Neural cell (in vitro differentiated cells): ENCODE results near the gene PGM2L1. TPM values are rescaled to one million over a fixed set of nuclear protein-coding genes. Genes with fewer than 3 reads are reported as not detected.

Source experiments
- H2AFZ ChIP-seq: fragments of 200-600, 300-800 bp; sonication (generic), shearing (Covaris generic); 2 replicates; pipeline ENCODE4 v1.6.0; 2014; ENCODE audit warnings: low read depth, mild to moderate bottlenecking, antibody characterized with exemption, low read length, moderate library complexity
- H3F3A ChIP-seq: fragments of 200-600 bp; shearing (Covaris generic); 2 replicates; pipeline ENCODE4 v1.6.1; 2016; ENCODE audit warnings: mild to moderate bottlenecking, moderate library complexity, mixed read lengths, antibody characterized with exemption, low read length; ENCODE audit not compliant: insufficient read depth, poor library complexity, severe bottlenecking
- H3K27ac ChIP-seq: fragments of 200-600, 300-800 bp; sonication (generic), shearing (Covaris generic); 2 replicates; pipeline ENCODE4 v1.5.1; 2014; ENCODE audit warnings: mild to moderate bottlenecking, low read length, moderate library complexity
- H3K27me3 ChIP-seq: fragments of 300-800, 200-600 bp; sonication (generic), shearing (Covaris generic); 2 replicates; pipeline ENCODE4 v1.6.0; 2014; ENCODE audit warnings: mild to moderate bottlenecking, low read depth, low read length, moderate library complexity; ENCODE audit not compliant: insufficient read depth
- H3K36me3 ChIP-seq: fragments of 300-800, 200-600 bp; sonication (generic), shearing (Covaris generic); 2 replicates; pipeline ENCODE4 v1.5.1; 2014; ENCODE audit warnings: mild to moderate bottlenecking, antibody characterized with exemption, low read length, moderate library complexity; ENCODE audit not compliant: insufficient read depth
- H3K4me2 ChIP-seq: fragments of 300-800, 200-600 bp; sonication (generic), shearing (Covaris generic); 2 replicates; pipeline ENCODE4 v1.6.0; 2014; ENCODE audit warnings: mild to moderate bottlenecking, low read length
- H3K4me3 ChIP-seq: fragments of 300-800, 200-600 bp; sonication (generic), shearing (Covaris generic); 2 replicates; pipeline ENCODE4 v1.5.1; 2014; ENCODE audit warnings: mild to moderate bottlenecking, low read length, moderate library complexity
- H3K79me2 ChIP-seq: fragments of 200-600 bp; shearing (Covaris generic); replicated peaks from 2 replicates; pipeline ENCODE4 v1.6.0; 2014; ENCODE audit warnings: mild to moderate bottlenecking, low read length, moderate library complexity; ENCODE audit not compliant: insufficient read depth
- H3K9ac ChIP-seq: fragments of 300-800, 200-600 bp; sonication (generic), shearing (Covaris generic); 2 replicates; pipeline ENCODE4 v1.6.1; 2016; ENCODE audit warnings: mild to moderate bottlenecking, low read length, mixed read lengths
- H3K9me2 ChIP-seq: fragments of 200-600 bp; shearing (Covaris generic); 2 replicates; pipeline ENCODE4 v1.6.1; 2016; ENCODE audit warnings: mild to moderate bottlenecking, low read length, mixed read lengths; ENCODE audit not compliant: insufficient read depth
- H3K9me3 ChIP-seq: fragments of 200-600, 300-800 bp; sonication (generic), shearing (Covaris generic); 2 replicates; pipeline ENCODE4 v1.6.1; 2016; ENCODE audit warnings: mild to moderate bottlenecking, mixed run types, low read length, moderate library complexity, mixed read lengths
- H4K20me1 ChIP-seq: fragments of 200-600 bp; shearing (Covaris generic); 2 replicates; pipeline ENCODE4 v1.6.1; 2016; ENCODE audit warnings: mild to moderate bottlenecking, mixed run types; ENCODE audit not compliant: insufficient read depth
- EP300 ChIP-seq: fragments of 450-650 bp; conservative IDR thresholded peaks from 2 replicates; pipeline ENCODE4 v1.6.1; 2014; ENCODE audit warnings: antibody characterized with exemption, mild to moderate bottlenecking, moderate library complexity; ENCODE audit not compliant: poor library complexity, severe bottlenecking
- EZH2 ChIP-seq: fragments of 200-600, 300-800 bp; shearing (Covaris generic), sonication (generic); IDR thresholded peaks from 2 replicates; pipeline ENCODE4 v1.6.1; 2014; ENCODE audit warnings: antibody characterized with exemption, low read length, borderline replicate concordance, mild to moderate bottlenecking; ENCODE audit not compliant: insufficient read depth, poor library complexity, severe bottlenecking
- MXI1 ChIP-seq: fragments of 450-650 bp; conservative IDR thresholded peaks from 2 replicates; pipeline ENCODE4 v1.6.1; 2014; ENCODE audit warnings: antibody characterized with exemption, mild to moderate bottlenecking; ENCODE audit not compliant: poor library complexity, severe bottlenecking
- POLR2AphosphoS5 ChIP-seq: IDR thresholded peaks from 2 replicates; pipeline ENCODE4 v1.6.1; 2012
- RAD21 ChIP-seq: fragments of 450-650 bp; conservative IDR thresholded peaks from 2 replicates; pipeline ENCODE4 v1.6.1; 2014; ENCODE audit warnings: antibody characterized with exemption, mild to moderate bottlenecking, moderate library complexity
- SMC3 ChIP-seq: fragments of 450-650 bp; conservative IDR thresholded peaks from 2 replicates; pipeline ENCODE4 v1.6.1; 2014; ENCODE audit warnings: antibody characterized with exemption, mild to moderate bottlenecking, moderate library complexity; ENCODE audit not compliant: poor library complexity
- TAF1 ChIP-seq: IDR thresholded peaks from 2 replicates; pipeline ENCODE4 v1.6.1; 2012; ENCODE audit warnings: low read depth
- polyA plus RNA-seq: library from polyadenylated mRNA; depleted of rRNA; stranded (reverse); fragments of >200 nt; gene quantifications from 2 replicates; pipeline ENCODE4 v1.2.3, GENCODE V29; 2014
- TF ChIP-seq, protein P1 (sequence below): IDR thresholded peaks from 2 replicates; pipeline ENCODE4 v1.6.1; 2012; ENCODE audit warnings: borderline replicate concordance
- TF ChIP-seq, protein P2 (sequence below): fragments of 450-650 bp; IDR thresholded peaks from 2 replicates; pipeline ENCODE4 v1.5.1; 2014; ENCODE audit warnings: antibody characterized with exemption, mild to moderate bottlenecking, moderate library complexity; ENCODE audit not compliant: poor library complexity, severe bottlenecking

The PGM2L1 gene
- polyA plus RNA-seq, 1 donor from 2014 or later, result 95.0 TPM

DNA sequence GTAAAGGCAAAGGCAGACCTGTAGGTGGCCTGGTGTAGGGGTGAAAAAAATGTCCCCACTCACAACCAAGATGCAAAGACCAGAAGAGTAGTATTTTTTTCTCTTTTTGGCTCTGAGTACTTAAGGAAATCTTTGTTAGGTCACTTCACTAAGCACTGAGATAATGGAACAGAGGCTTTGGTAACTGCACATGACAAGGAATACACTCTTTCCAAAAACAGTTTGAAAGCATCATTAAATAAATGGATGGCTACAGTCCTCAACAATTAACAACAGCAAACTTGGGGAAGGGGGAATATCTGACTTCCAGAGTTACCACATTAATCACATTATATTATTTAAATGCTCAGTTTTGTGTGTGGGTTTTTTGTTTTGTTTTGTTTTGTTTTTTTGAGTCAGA is 26.9 kb upstream of the PGM2L1 start:
- no peak overlapping the region for H3K9ac ChIP-seq
- H3F3A ChIP-seq, result no peaks in the 10 kb centered on the region
- no peak overlapping the region for H3K4me2 ChIP-seq
- H2AFZ ChIP-seq, result no peak overlapping the region
- H3K79me2 ChIP-seq, result no peaks in the 10 kb centered on the region
- no peaks in the 10 kb centered on the region for H3K36me3 ChIP-seq
- no peaks in the 10 kb centered on the region for H3K9me3 ChIP-seq
- no peak overlapping the region for H3K27ac ChIP-seq
- H3K9me2 ChIP-seq, result no peaks in the 10 kb centered on the region
- H4K20me1 ChIP-seq, result no peaks in the 10 kb centered on the region
- no peak overlapping the region for H3K4me3 ChIP-seq
- H3K27me3 ChIP-seq, result no peaks in the 10 kb centered on the region
- TF ChIP-seq EP300, result no peak
- TF ChIP-seq TAF1, result no peak
- TF ChIP-seq, protein P1, sequence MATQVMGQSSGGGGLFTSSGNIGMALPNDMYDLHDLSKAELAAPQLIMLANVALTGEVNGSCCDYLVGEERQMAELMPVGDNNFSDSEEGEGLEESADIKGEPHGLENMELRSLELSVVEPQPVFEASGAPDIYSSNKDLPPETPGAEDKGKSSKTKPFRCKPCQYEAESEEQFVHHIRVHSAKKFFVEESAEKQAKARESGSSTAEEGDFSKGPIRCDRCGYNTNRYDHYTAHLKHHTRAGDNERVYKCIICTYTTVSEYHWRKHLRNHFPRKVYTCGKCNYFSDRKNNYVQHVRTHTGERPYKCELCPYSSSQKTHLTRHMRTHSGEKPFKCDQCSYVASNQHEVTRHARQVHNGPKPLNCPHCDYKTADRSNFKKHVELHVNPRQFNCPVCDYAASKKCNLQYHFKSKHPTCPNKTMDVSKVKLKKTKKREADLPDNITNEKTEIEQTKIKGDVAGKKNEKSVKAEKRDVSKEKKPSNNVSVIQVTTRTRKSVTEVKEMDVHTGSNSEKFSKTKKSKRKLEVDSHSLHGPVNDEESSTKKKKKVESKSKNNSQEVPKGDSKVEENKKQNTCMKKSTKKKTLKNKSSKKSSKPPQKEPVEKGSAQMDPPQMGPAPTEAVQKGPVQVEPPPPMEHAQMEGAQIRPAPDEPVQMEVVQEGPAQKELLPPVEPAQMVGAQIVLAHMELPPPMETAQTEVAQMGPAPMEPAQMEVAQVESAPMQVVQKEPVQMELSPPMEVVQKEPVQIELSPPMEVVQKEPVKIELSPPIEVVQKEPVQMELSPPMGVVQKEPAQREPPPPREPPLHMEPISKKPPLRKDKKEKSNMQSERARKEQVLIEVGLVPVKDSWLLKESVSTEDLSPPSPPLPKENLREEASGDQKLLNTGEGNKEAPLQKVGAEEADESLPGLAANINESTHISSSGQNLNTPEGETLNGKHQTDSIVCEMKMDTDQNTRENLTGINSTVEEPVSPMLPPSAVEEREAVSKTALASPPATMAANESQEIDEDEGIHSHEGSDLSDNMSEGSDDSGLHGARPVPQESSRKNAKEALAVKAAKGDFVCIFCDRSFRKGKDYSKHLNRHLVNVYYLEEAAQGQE, result no peak
- no peak for TF ChIP-seq EZH2
- no peak for TF ChIP-seq POLR2AphosphoS5
- no peak for TF ChIP-seq MXI1
- no peak for TF ChIP-seq RAD21
- TF ChIP-seq, protein P2, sequence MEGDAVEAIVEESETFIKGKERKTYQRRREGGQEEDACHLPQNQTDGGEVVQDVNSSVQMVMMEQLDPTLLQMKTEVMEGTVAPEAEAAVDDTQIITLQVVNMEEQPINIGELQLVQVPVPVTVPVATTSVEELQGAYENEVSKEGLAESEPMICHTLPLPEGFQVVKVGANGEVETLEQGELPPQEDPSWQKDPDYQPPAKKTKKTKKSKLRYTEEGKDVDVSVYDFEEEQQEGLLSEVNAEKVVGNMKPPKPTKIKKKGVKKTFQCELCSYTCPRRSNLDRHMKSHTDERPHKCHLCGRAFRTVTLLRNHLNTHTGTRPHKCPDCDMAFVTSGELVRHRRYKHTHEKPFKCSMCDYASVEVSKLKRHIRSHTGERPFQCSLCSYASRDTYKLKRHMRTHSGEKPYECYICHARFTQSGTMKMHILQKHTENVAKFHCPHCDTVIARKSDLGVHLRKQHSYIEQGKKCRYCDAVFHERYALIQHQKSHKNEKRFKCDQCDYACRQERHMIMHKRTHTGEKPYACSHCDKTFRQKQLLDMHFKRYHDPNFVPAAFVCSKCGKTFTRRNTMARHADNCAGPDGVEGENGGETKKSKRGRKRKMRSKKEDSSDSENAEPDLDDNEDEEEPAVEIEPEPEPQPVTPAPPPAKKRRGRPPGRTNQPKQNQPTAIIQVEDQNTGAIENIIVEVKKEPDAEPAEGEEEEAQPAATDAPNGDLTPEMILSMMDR, result no peak
- no peak for TF ChIP-seq SMC3

DNA sequence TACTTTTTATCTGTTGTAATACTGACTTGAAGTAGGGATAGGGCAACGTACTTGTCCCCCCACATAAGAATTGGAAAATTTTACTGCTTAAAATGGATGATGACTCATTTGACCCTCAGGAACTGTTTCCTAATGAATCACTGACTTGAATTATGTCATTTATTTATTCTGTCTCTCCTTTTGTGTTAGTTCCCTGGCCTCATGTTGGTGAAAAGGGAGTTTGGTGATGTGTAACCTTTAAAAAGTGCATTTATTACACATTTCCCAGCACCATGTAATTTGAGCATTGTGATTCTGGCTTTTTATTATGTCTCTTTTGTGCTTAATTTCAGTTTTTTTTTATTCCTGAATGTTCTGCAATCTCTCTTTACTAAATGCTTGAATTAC is 20.3 kb upstream of the PGM2L1 start:
- H3K4me2 ChIP-seq, result no peak overlapping the region
- H3K9me3 ChIP-seq, result no peaks in the 10 kb centered on the region
- no peak overlapping the region for H3K4me3 ChIP-seq
- no peaks in the 10 kb centered on the region for H3K36me3 ChIP-seq
- H4K20me1 ChIP-seq, result no peaks in the 10 kb centered on the region
- no peak overlapping the region for H3K9ac ChIP-seq
- no peaks in the 10 kb centered on the region for H3K9me2 ChIP-seq
- no peak overlapping the region for H2AFZ ChIP-seq
- H3K79me2 ChIP-seq, result no peaks in the 10 kb centered on the region
- no peak for TF ChIP-seq EZH2
- no peak for TF ChIP-seq EP300
- no peak for TF ChIP-seq TAF1
- TF ChIP-seq SMC3, result no peak
- TF ChIP-seq, protein P2, result no peak
- no peak for TF ChIP-seq POLR2AphosphoS5
- no peak for TF ChIP-seq RAD21
- no peak for TF ChIP-seq MXI1
- TF ChIP-seq, protein P1, result no peak
- no peak overlapping the region for H3K27ac ChIP-seq
- no peaks in the 10 kb centered on the region for H3F3A ChIP-seq
- no peaks in the 10 kb centered on the region for H3K27me3 ChIP-seq
